Neuronal stem cell (in vitro differentiated cells): ENCODE data around the gene NRCAM.

Experiments used
- DNase-seq: peaks from one replicate; pipeline ENCODE4 v3.0.0-alpha.2; 2013; ENCODE audit warnings: low spot score
- H2AFZ ChIP-seq: one replicate; pipeline ENCODE4 v1.6.1; 2013; ENCODE audit warnings: mild to moderate bottlenecking, low read length, inconsistent platforms
- H2AK5ac ChIP-seq: 2 replicates; pipeline ENCODE4 v1.6.1; 2013; ENCODE audit warnings: low read depth, mild to moderate bottlenecking, inconsistent platforms, low read length, moderate library complexity, mixed read lengths
- H2BK120ac ChIP-seq: 2 replicates; pipeline ENCODE4 v1.6.1; 2013; ENCODE audit warnings: low read depth, mild to moderate bottlenecking, inconsistent platforms, low read length, moderate library complexity, mixed read lengths
- H2BK12ac ChIP-seq: one replicate; pipeline ENCODE4 v1.6.1; 2013; ENCODE audit warnings: low read length, inconsistent platforms
- H2BK15ac ChIP-seq: 2 replicates; pipeline ENCODE4 v1.6.1; 2013; ENCODE audit warnings: mild to moderate bottlenecking, low read length, inconsistent platforms, mixed read lengths
- H2BK5ac ChIP-seq: one replicate; pipeline ENCODE4 v1.6.1; 2013; ENCODE audit warnings: inconsistent platforms, mild to moderate bottlenecking, low read length, moderate library complexity
- H3K14ac ChIP-seq: one replicate; pipeline ENCODE4 v1.6.1; 2013; ENCODE audit warnings: low read length, inconsistent platforms
- H3K18ac ChIP-seq: 2 replicates; pipeline ENCODE4 v1.6.1; 2013; ENCODE audit warnings: low read length, inconsistent platforms
- H3K23ac ChIP-seq: 2 replicates; pipeline ENCODE4 v1.6.1; 2013; ENCODE audit warnings: low read depth, mild to moderate bottlenecking, mixed read lengths, low read length, inconsistent platforms; ENCODE audit not compliant: poor library complexity
- H3K27ac ChIP-seq: replicated peaks from 3 replicates; pipeline ENCODE4 v1.5.1; 2013; ENCODE audit warnings: low read length, inconsistent platforms
- H3K27me3 ChIP-seq, 3 experiments: 2 replicates each; pipeline ENCODE4 v1.6.1; 2013; ENCODE audit warnings: low read length in 3 of 3, mild to moderate bottlenecking in 2 of 3, inconsistent platforms in 1 of 3, low read depth in 1 of 3, mixed read lengths in 1 of 3, moderate library complexity in 1 of 3; ENCODE audit not compliant: control insufficient read depth in 3 of 3, insufficient read depth in 3 of 3
- H3K36me3 ChIP-seq, 2 donors: replicated peaks in 1 of 2; 2 replicates each; pipeline ENCODE4 v1.6.1; 2013; ENCODE audit warnings: low read length in 2 of 2; ENCODE audit not compliant: control insufficient read depth in 2 of 2, insufficient read depth in 2 of 2
- H3K4ac ChIP-seq: 2 replicates; pipeline ENCODE4 v1.6.1; 2013; ENCODE audit warnings: inconsistent platforms, mild to moderate bottlenecking, low read length, moderate library complexity
- H3K4me1 ChIP-seq, 2 donors: 1 replicate in 1 of 2; 2 replicates in 1 of 2; pipeline ENCODE4 v1.6.1; 2013; ENCODE audit warnings: low read length in 2 of 2, low read depth in 1 of 2; ENCODE audit not compliant: control insufficient read depth in 2 of 2, insufficient read depth in 1 of 2
- H3K4me2 ChIP-seq: one replicate; pipeline ENCODE4 v1.6.1; 2013; ENCODE audit warnings: mild to moderate bottlenecking, low read length, inconsistent platforms; ENCODE audit not compliant: insufficient read depth, poor library complexity, severe bottlenecking
- H3K4me3 ChIP-seq, 2 donors: 2 replicates each; pipeline ENCODE4 v1.5.1; 2013; ENCODE audit warnings: low read length in 2 of 2, mild to moderate bottlenecking in 2 of 2, inconsistent platforms in 1 of 2, moderate library complexity in 1 of 2
- H3K79me1 ChIP-seq: one replicate; pipeline ENCODE4 v1.6.1; 2013; ENCODE audit warnings: low read depth, mild to moderate bottlenecking, inconsistent platforms, low read length, moderate library complexity
- H3K9ac ChIP-seq: one replicate; pipeline ENCODE4 v1.6.1; 2013; ENCODE audit warnings: mild to moderate bottlenecking, low read depth, low read length, inconsistent platforms; ENCODE audit not compliant: poor library complexity
- H3K9me3 ChIP-seq, 2 donors: replicated peaks in 1 of 2; 2 replicates each; pipeline versions ENCODE3 to v1.6.1; 2013; ENCODE audit warnings: low read length in 2 of 2, mild to moderate bottlenecking in 2 of 2, inconsistent platforms in 1 of 2, low read depth in 1 of 2, mixed read lengths in 1 of 2, moderate library complexity in 1 of 2; ENCODE audit not compliant: control insufficient read depth in 2 of 2, insufficient read depth in 1 of 2
- H4K8ac ChIP-seq: one replicate; pipeline ENCODE4 v1.6.1; 2013; ENCODE audit warnings: low read depth, mild to moderate bottlenecking, inconsistent platforms, low read length, moderate library complexity
- H4K91ac ChIP-seq: one replicate; pipeline ENCODE4 v1.6.1; 2013; ENCODE audit warnings: low read length, low read depth, mild to moderate bottlenecking, inconsistent platforms; ENCODE audit not compliant: poor library complexity
- WGBS, 2 donors: extraction: QIAGEN DNeasy Blood & Tissue Kit; methylation state at CpG; one replicate each; pipeline ENCODE4 v1.1.7; 2013; ENCODE audit warnings: missing lambda C conversion rate in 2 of 2, mixed read lengths in 1 of 2; ENCODE audit not compliant: insufficient read length in 2 of 2, insufficient replicate concordance in 1 of 2; ENCODE audit errors: extremely low coverage in 2 of 2; 5-methylcytosine and 5-hydroxymethylcytosine counted together

NRCAM gene

GRCh38 chr7:108257954-108258353 lies 198.3 kb downstream of the NRCAM start:
- Histone ChIP-seq H2AK5ac (no peak overlapping the region), H3K9ac (no peak overlapping the region), H2BK120ac (no peak overlapping the region), H3K9me3 (peaks cover 3 to 25% of the 10 kb centered on the region in 2 donors), H3K27ac (no peak overlapping the region), H4K91ac (no peak overlapping the region), H4K8ac (no peak overlapping the region), H2BK15ac (no peak overlapping the region), H3K27me3 (no peaks in the 10 kb centered on the region), H3K4ac (no peak overlapping the region), H3K79me1 (no peaks in the 10 kb centered on the region), H3K4me1 (no peaks in the 10 kb centered on the region), H3K4me2 (no peak overlapping the region), H2BK12ac (no peak overlapping the region), H3K18ac (no peak overlapping the region), H2AFZ (no peak overlapping the region), H2BK5ac (no peak overlapping the region), H3K36me3 (peaks cover 0 to 1% of the 10 kb centered on the region in 2 donors), H3K14ac (no peak overlapping the region), H3K23ac (no peak overlapping the region), H3K4me3 (no peak overlapping the region)
- DNase-seq = no peak
- no CpG with 5 or more reads among the region's 4 CpGs for WGBS, 2 donors

DNA sequence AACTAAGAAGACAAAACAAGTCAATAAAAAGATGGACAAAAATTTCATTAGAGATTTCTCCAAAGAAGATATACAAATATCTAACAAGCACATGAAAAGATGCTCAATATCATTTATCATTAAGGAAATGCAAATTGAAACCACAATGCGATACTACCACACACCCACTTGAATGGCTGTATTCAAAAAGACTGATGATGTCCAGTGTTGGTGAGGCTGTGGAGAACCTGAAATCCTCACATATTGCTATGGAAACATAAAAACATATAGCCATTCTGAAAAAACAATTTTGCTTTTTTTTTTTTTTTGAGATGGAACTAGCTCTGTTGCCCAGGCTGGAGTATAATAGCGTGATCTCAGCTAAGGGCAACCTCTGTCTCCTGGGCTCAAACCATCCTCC lies 202.0 kb downstream of the NRCAM start:
- Histone ChIP-seq H4K91ac (no peak overlapping the region), H4K8ac (no peak overlapping the region), H2AFZ (no peak overlapping the region), H3K9me3 (peaks cover 3 to 24% of the 10 kb centered on the region in 2 donors), H3K4me1 (no peaks in the 10 kb centered on the region), H3K27me3 (no peaks in the 10 kb centered on the region), H3K79me1 (no peaks in the 10 kb centered on the region), H3K18ac (no peak overlapping the region), H2BK12ac (no peak overlapping the region), H3K14ac (no peak overlapping the region), H3K4me2 (no peak overlapping the region), H3K36me3 (peaks cover 0 to 1% of the 10 kb centered on the region in 2 donors), H3K27ac (no peak overlapping the region), H2BK120ac (no peak overlapping the region), H3K23ac (no peak overlapping the region), H3K9ac (no peak overlapping the region), H3K4me3 (no peak overlapping the region), H2BK5ac (no peak overlapping the region), H3K4ac (no peak overlapping the region), H2BK15ac (no peak overlapping the region), H2AK5ac (no peak overlapping the region)
- no CpG with 5 or more reads among the region's 2 CpGs for WGBS, 2 donors
- DNase-seq = no peak

DNA sequence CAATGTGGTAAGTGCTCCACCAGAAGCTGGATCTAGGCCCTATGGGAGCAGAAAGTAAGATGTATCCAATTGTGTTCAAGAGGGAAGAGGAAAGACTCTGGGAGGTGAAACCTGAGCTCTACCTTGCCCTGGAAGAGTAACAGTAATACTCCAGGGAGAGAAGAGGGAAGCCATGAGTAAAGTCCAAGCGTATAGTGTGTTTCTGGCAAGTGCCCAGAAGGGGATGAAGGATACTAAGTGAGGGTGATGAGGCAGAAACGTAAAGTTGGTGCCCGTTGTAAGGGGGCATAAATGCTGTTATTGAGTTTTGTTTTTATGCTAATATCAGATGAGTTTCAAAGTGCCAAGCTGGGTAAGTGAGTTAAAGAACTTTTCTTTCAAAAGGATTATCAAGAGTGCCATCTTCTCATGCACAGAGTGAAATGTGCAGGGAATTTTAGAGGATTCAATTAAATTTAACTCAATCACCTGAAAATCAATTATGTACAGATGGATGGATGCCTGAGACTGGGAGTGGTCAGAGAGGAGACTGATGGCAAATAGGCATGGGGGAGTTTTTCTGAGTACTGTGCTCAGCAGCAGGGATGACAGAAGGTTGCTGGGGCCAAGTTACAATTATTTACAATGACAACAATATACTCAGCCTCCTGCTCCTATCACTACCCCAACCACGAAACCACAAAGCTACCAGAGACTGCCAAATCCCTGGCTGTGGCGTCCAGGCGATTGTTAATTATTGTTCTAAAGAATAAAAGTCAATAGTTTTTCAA lies 202.8 kb downstream of the NRCAM start:
- Histone ChIP-seq H3K4me3 (no peak overlapping the region), H3K18ac (no peak overlapping the region), H3K4me1 (no peaks in the 10 kb centered on the region), H3K14ac (no peak overlapping the region), H3K79me1 (no peaks in the 10 kb centered on the region), H3K36me3 (peaks cover 0 to 1% of the 10 kb centered on the region in 2 donors), H3K23ac (no peak overlapping the region), H3K27ac (no peak overlapping the region), H3K9ac (no peak overlapping the region), H3K4ac (no peak overlapping the region), H2BK12ac (no peak overlapping the region), H2AK5ac (no peak overlapping the region), H3K4me2 (no peak overlapping the region), H2BK120ac (no peak overlapping the region), H3K27me3 (no peaks in the 10 kb centered on the region), H4K8ac (no peak overlapping the region), H2AFZ (no peak overlapping the region), H2BK15ac (no peak overlapping the region), H2BK5ac (no peak overlapping the region), H3K9me3 (peaks cover 3 to 21% of the 10 kb centered on the region in 2 donors), H4K91ac (no peak overlapping the region)
- WGBS, 2 donors = no CpG with 5 or more reads among the region's 6 CpGs
- DNase-seq = no peak

GRCh38 chr7:108252177-108252576 lies 204.1 kb downstream of the NRCAM start:
- Histone ChIP-seq H3K9me3 (peaks cover 3 to 21% of the 10 kb centered on the region in 2 donors), H3K23ac (no peak overlapping the region), H3K4me3 (no peak overlapping the region), H4K8ac (no peak overlapping the region), H3K4ac (no peak overlapping the region), H2BK12ac (no peak overlapping the region), H3K79me1 (no peaks in the 10 kb centered on the region), H2AK5ac (no peak overlapping the region), H3K27me3 (no peaks in the 10 kb centered on the region), H2BK5ac (no peak overlapping the region), H3K27ac (no peak overlapping the region), H2AFZ (no peak overlapping the region), H2BK15ac (no peak overlapping the region), H4K91ac (no peak overlapping the region), H3K14ac (no peak overlapping the region), H3K4me1 (peaks cover 0 to 2% of the 10 kb centered on the region in 2 donors), H3K4me2 (no peak overlapping the region), H2BK120ac (no peak overlapping the region), H3K9ac (no peak overlapping the region), H3K18ac (no peak overlapping the region), H3K36me3 (peaks cover 0 to 1% of the 10 kb centered on the region in 2 donors)
- no peak for DNase-seq
- WGBS, 2 donors = no CpG with 5 or more reads among the region's 3 CpGs
